Right ventricle myocardium inferior (tissue), 1 donor: ENCODE measurements around the gene SLC2A8. TPM values are rescaled to one million over a fixed set of nuclear protein-coding genes. Genes with fewer than 3 reads are reported as not detected.
A peak's percentile ranks its signal among the peaks of the same experiment; 100 is the strongest.

Experiments
- ATAC-seq: fragments of 200-7000 bp; cut with Tn5 transposase; one replicate; pipeline ENCODE4 v1.9.1; 2020; ENCODE audit warnings: mild to moderate bottlenecking, moderate library complexity
- DNase-seq: peaks from one replicate; pipeline ENCODE4 v3.0.0; 2021; ENCODE audit errors: missing footprints
- intact Hi-C: fragments of 100-400 bp; cut with DNase I; formaldehyde crosslinking; loops from one replicate; pipeline ENCODE4 v1.11.0; 2022
- total RNA-seq: library from RNA; stranded (reverse); fragmentation: NEBNext Ultra II Directional; extraction: Animal tissue kit (Norgen Biotek cat#: 25700); gene quantifications from one replicate; pipeline ENCODE4 v1.2.1, GENCODE V29; 2021
- donor health status: DM: no; HTN: yes; CAD: no; lungs with severe emphysema.

The SLC2A8 gene
- total RNA-seq, 1 donor from 2014 or later: 15.0 TPM

- intact Hi-C loops: no loop called here
- no peak for ATAC-seq
- no peak for DNase-seq
Measured at GRCh38 chr9:127448112-127448805, 51.3 kb downstream of the SLC2A8 start.

- DNase-seq: no peak
- intact Hi-C loops: no loop called here
- no peak for ATAC-seq
Measured at GRCh38 chr9:127449332-127449966, 52.5 kb downstream of the SLC2A8 start.

GRCh38 chr9:127450243-127450760 is 53.3 kb downstream of the SLC2A8 start:
- intact Hi-C loops: loop anchor here (2.0 to 5.0 kb wide), 2 partner anchors 26 to 117 kb away; partner anchors contain the start of gene ZNF79
- DNase-seq (no peak), ATAC-seq (no peak)

GRCh38 chr9:127450830-127451607 is 54.0 kb downstream of the SLC2A8 start, which contains the start of the genes LRSAM1 and RPL12:
LRSAM1 (plus strand) TSS chr9:127451510; CDS start chr9:127454528, 3,018 bp downstream.
RPL12 (minus strand) TSS chr9:127451406; CDS start chr9:127451317, 89 bp downstream.
- intact Hi-C loops: loop anchor here (2.0 to 5.0 kb wide), 2 partner anchors 26 to 116 kb away; partner anchors contain the start of gene ZNF79
- peak; percentile 98 for DNase-seq
- ATAC-seq: peak; percentile 78

- no peak for ATAC-seq
- intact Hi-C loops: loop anchor here (2.0 to 5.0 kb wide), 2 partner anchors 27 to 116 kb away; partner anchors contain the start of gene ZNF79
- no peak for DNase-seq
Measured at GRCh38 chr9:127451608-127451857, 54.6 kb downstream of the SLC2A8 start.

GRCh38 chr9:127451858-127452656 is 55.1 kb downstream of the SLC2A8 start:
- DNase-seq (no peak), ATAC-seq (peak; percentile 42)
- intact Hi-C loops: loop anchor here (2.0 to 5.0 kb wide), 2 partner anchors 27 to 115 kb away; partner anchors contain the start of gene ZNF79

- intact Hi-C loops: loop anchor here (5.0 kb wide), 1 partner anchor 115 kb away; a partner anchor contains a TSS
- DNase-seq: no peak
- peak; percentile 66 for ATAC-seq
Measured at GRCh38 chr9:127452691-127453090, 55.7 kb downstream of the SLC2A8 start.

GRCh38 chr9:127455324-127455992 is 58.5 kb downstream of the SLC2A8 start:
- ATAC-seq: no peak
- no peak for DNase-seq
- intact Hi-C loops: no loop called here

- ATAC-seq: no peak
- intact Hi-C loops: no loop called here
- no peak for DNase-seq
Measured at GRCh38 chr9:127457191-127457878, 60.4 kb downstream of the SLC2A8 start.

Other genes with a start within 250 kb of the SLC2A8 start
- gene GARNL3, start 132.4 kb upstream of the SLC2A8 start, total RNA-seq: 13.1 TPM
- 6.1 TPM for gene ZNF79, start 27.2 kb downstream of the SLC2A8 start, total RNA-seq
- gene RPL12, start 54.2 kb downstream of the SLC2A8 start, total RNA-seq: 775 TPM
- 52.0 TPM for gene LRSAM1, start 54.3 kb downstream of the SLC2A8 start, total RNA-seq
- 51.5 TPM for gene STXBP1, start 215.1 kb downstream of the SLC2A8 start, total RNA-seq